ENCODE data around the gene TIMP2.
"Not testable (repeated sequence)": the region's sequence is repeated elsewhere in the genome, so short reads cannot be mapped to it uniquely, and the experiment has no call there.

Gene TIMP2

GRCh38 chr17:78885956-78886355, 39.2 kb downstream of the TIMP2 start:
- DNase-seq = no peak

GRCh38 chr17:78884876-78885667, 40.1 kb downstream of the TIMP2 start:
- DNase-seq = no peak

- DNase-seq = no peak
Measured at GRCh38 chr17:78884148-78884825, 40.9 kb downstream of the TIMP2 start.

- no peak for DNase-seq
Measured at GRCh38 chr17:78883533-78884131, 41.6 kb downstream of the TIMP2 start.

GRCh38 chr17:78883089-78883532, 42.1 kb downstream of the TIMP2 start:
- no peak for DNase-seq

GRCh38 chr17:78882540-78883088, 42.6 kb downstream of the TIMP2 start:
- DNase-seq = no peak

- DNase-seq = no peak
Measured at GRCh38 chr17:78879635-78880186, 45.5 kb downstream of the TIMP2 start.

- no peak for DNase-seq
Measured at GRCh38 chr17:78878871-78879527, 46.2 kb downstream of the TIMP2 start.

GRCh38 chr17:78878261-78878660, 46.9 kb downstream of the TIMP2 start:
- no peak for DNase-seq

GRCh38 chr17:78876954-78877517, 48.2 kb downstream of the TIMP2 start:
- not testable (repeated sequence) for DNase-seq

GRCh38 chr17:78876094-78876597, 49.0 kb downstream of the TIMP2 start:
- no peak for DNase-seq

GRCh38 chr17:78875363-78876093, 49.7 kb downstream of the TIMP2 start:
- DNase-seq = no peak

GRCh38 chr17:78873519-78874340, 51.5 kb downstream of the TIMP2 start:
- no peak for DNase-seq

GRCh38 chr17:78872486-78872885, 52.7 kb downstream of the TIMP2 start:
- no peak for DNase-seq

- DNase-seq = no peak
Measured at GRCh38 chr17:78870621-78871020, 54.6 kb downstream of the TIMP2 start.

GRCh38 chr17:78868391-78868790, 56.8 kb downstream of the TIMP2 start:
- DNase-seq = no peak

GRCh38 chr17:78867046-78867445, 58.1 kb downstream of the TIMP2 start:
- not testable (repeated sequence) for DNase-seq

- DNase-seq = peak; percentile 88
Measured at GRCh38 chr17:78865682-78866390, 59.4 kb downstream of the TIMP2 start.

- DNase-seq = no peak
Measured at GRCh38 chr17:78864117-78864516, 61.1 kb downstream of the TIMP2 start.

All from activated effector memory CD4-positive, alpha-beta T cell treated with anti-CD3 and anti-CD28 coated beads, Interleukin-2, amount 50 U/mL, for 16 hours (primary cell).